Measurements from ENCODE around the gene ZNF423.

GRCh38 chr16:49703483-49703882 is 152.4 kb downstream of the ZNF423 start:
- TF ChIP-seq CTCF (IDR thresholded peaks at IDR 0.05), result no peak
- no peak for TF ChIP-seq REST (IDR thresholded peaks at IDR 0.05; ENCODE audit: low read depth, low read length)
- no peak for TF ChIP-seq FOXM1 (IDR thresholded peaks at IDR 0.05; ENCODE audit: low read depth)
